Tibial nerve (tissue), 4 donors: ENCODE results near the gene CD180. TPM values are rescaled to one million over a fixed set of nuclear protein-coding genes. Genes with fewer than 3 reads are reported as not detected.

Source experiments
- DNase-seq, 2 donors: peaks; one replicate each; pipeline ENCODE4 v3.0.0-alpha.2; 2019; ENCODE audit warnings: low spot score in 2 of 2
- H3K27ac ChIP-seq, 4 donors: fragments of 200-600 bp; sonication (generic) in 3 of 4; one replicate each; pipeline ENCODE4 v1.5.1; 2017 to 2019; ENCODE audit warnings: mild to moderate bottlenecking in 1 of 4
- H3K27me3 ChIP-seq, 2 donors: fragments of 200-600 bp; sonication (generic) in 1 of 2; one replicate each; pipeline versions ENCODE4 v1.5.1 to v1.6.0; 2017 to 2019
- H3K36me3 ChIP-seq, 3 donors: fragments of 200-600 bp; sonication (generic); one replicate each; pipeline ENCODE4 v1.5.1; 2018 to 2019
- H3K4me1 ChIP-seq, 4 donors: fragments of 200-600 bp; sonication (generic) in 3 of 4; one replicate each; pipeline ENCODE4 v1.5.1; 2017 to 2019
- H3K4me3 ChIP-seq, 4 donors: fragments of 200-600 bp; sonication (generic) in 3 of 4; one replicate each; pipeline ENCODE4 v1.5.1; 2017 to 2019; ENCODE audit warnings: mild to moderate bottlenecking in 1 of 4, moderate library complexity in 1 of 4
- H3K9me3 ChIP-seq, 4 donors: fragments of 200-600 bp; sonication (generic) in 3 of 4; one replicate each; pipeline ENCODE4 v1.5.1; 2017 to 2019
- EP300 ChIP-seq, 2 donors: sonication (generic); formaldehyde crosslinking; IDR thresholded peaks; one replicate each; pipeline ENCODE4 v1.6.1; 2017; ENCODE audit warnings: antibody characterized with exemption in 2 of 2, mild to moderate bottlenecking in 1 of 2
- POLR2A ChIP-seq, 2 donors: fragments of 450-650 bp; IDR thresholded peaks; one replicate each; pipeline ENCODE4 v1.6.1; 2017; ENCODE audit warnings: antibody characterized with exemption in 2 of 2, mild to moderate bottlenecking in 2 of 2, moderate library complexity in 2 of 2
- WGBS, 2 donors: methylation state at CpG; one replicate each; pipeline ENCODE4 v1.1.5; 2018; 5-methylcytosine and 5-hydroxymethylcytosine counted together
- total RNA-seq, 4 donors: library from RNA; depleted of rRNA; stranded (reverse); fragments of >200 nt; gene quantifications; one replicate each; pipeline ENCODE4 v1.1.0, GENCODE V29; 2016
- TF ChIP-seq, protein P1 (sequence below), 5 experiments: fragments of 200-600 bp in 3 of 5; fragments of 450-650 bp in 2 of 5; sonication (generic) in 3 of 5; IDR thresholded peaks; one replicate each; pipeline ENCODE4 v1.5.1; 2016 to 2019; ENCODE audit warnings: antibody characterized with exemption in 5 of 5, mild to moderate bottlenecking in 3 of 5, moderate library complexity in 2 of 5

CD180 gene
- total RNA-seq, 4 donors from 2014 or later: 0.21 to 2.7 (median 0.52) TPM

DNA sequence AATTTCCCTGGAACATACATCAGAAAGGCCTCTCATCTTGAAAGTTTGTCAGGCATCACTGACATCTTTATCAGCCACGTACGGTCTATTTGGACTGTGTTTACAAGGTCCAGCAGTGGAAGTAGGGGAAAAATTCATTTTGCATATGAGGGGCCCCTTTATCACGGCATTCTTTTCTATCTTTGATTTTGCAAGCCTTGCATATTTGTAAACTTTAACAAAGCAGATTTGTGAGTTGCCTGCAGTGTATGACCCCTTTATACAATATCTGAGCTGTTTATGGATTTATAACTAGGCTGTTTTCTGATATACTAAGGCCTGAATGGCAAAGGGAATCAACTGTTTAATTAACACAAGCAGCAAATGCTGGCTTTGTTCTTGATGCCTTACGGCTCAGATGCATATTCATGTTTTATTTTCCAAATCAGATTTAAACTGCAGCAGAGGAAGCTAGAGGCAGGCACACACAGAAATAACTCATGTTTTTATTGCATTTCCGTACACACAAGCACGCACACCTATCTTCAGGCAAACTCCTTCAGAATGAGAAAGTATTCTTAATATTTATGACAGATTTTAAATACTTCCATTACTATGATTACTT, 61.1 kb downstream of the CD180 start:
- Histone ChIP-seq H3K4me1 (no peaks in the 10 kb centered on the region), H3K4me3 (no peak overlapping the region), H3K9me3 (no peaks in the 10 kb centered on the region), H3K27ac (no peak overlapping the region), H3K27me3 (no peaks in the 10 kb centered on the region), H3K36me3 (no peaks in the 10 kb centered on the region)
- WGBS, 2 donors: 61 to 64% methylated on average over 6 of the region's 6 CpGs
- TF ChIP-seq, protein P1, sequence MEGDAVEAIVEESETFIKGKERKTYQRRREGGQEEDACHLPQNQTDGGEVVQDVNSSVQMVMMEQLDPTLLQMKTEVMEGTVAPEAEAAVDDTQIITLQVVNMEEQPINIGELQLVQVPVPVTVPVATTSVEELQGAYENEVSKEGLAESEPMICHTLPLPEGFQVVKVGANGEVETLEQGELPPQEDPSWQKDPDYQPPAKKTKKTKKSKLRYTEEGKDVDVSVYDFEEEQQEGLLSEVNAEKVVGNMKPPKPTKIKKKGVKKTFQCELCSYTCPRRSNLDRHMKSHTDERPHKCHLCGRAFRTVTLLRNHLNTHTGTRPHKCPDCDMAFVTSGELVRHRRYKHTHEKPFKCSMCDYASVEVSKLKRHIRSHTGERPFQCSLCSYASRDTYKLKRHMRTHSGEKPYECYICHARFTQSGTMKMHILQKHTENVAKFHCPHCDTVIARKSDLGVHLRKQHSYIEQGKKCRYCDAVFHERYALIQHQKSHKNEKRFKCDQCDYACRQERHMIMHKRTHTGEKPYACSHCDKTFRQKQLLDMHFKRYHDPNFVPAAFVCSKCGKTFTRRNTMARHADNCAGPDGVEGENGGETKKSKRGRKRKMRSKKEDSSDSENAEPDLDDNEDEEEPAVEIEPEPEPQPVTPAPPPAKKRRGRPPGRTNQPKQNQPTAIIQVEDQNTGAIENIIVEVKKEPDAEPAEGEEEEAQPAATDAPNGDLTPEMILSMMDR (IDR thresholded peaks at IDR 0.05): no peak
- TF ChIP-seq POLR2A (IDR thresholded peaks at IDR 0.05) (no peak), EP300 (IDR thresholded peaks at IDR 0.05) (no peak)
- DNase-seq: no peak

DNA sequence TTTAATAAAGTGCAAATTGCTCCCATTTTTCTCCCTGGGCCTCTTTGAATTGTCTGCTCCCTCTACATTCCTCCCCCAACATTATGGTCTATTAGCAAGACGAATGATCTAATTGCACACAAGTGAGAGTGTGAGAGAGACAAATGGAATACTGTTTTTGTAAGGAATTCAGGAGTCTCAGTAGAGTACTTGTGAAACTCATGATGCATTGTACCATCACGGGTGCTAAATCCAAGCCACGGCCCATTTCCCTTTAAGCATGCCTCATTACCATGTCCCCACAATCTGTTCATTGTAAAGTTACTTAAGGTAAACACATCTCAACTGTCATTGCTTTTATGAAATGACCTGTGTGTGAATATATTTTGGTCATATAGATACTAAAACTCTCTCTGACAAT, 62.8 kb downstream of the CD180 start:
- TF ChIP-seq POLR2A (IDR thresholded peaks at IDR 0.05) (no peak), EP300 (IDR thresholded peaks at IDR 0.05) (no peak)
- TF ChIP-seq, protein P1 (IDR thresholded peaks at IDR 0.05): no peak
- WGBS, 2 donors: 62 to 65% methylated on average over 3 of the region's 3 CpGs
- Histone ChIP-seq H3K9me3 (no peaks in the 10 kb centered on the region), H3K36me3 (no peaks in the 10 kb centered on the region), H3K4me1 (no peaks in the 10 kb centered on the region), H3K4me3 (no peak overlapping the region), H3K27ac (no peak overlapping the region), H3K27me3 (no peaks in the 10 kb centered on the region)
- no peak for DNase-seq

DNA sequence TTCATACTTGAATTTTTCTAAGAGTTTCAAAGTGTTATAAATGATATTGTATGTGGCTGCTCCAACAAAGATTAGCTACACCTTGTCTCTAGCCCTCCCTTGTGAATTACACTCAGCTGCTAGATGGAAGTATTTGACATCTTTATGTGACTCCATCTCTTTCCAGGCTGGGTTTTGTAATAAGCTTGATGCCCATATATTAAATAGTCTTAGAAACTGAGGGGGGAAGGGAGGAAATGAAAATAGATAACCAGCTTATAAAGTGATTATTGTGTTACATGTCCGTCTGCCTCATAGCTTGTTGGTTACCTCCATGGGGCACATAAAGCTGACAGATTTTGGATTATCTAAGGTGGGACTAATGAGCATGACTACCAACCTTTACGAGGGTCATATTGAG, 63.4 kb downstream of the CD180 start:
- no peak for DNase-seq
- Histone ChIP-seq H3K27me3 (no peaks in the 10 kb centered on the region), H3K4me3 (no peak overlapping the region), H3K27ac (no peak overlapping the region), H3K4me1 (no peaks in the 10 kb centered on the region), H3K36me3 (no peaks in the 10 kb centered on the region), H3K9me3 (no peaks in the 10 kb centered on the region)
- TF ChIP-seq EP300 (IDR thresholded peaks at IDR 0.05): no peak
- TF ChIP-seq, protein P1 (IDR thresholded peaks at IDR 0.05): no peak
- no peak for TF ChIP-seq POLR2A (IDR thresholded peaks at IDR 0.05)
- WGBS, 2 donors: 47% methylated on average over 2 of the region's 2 CpGs

DNA sequence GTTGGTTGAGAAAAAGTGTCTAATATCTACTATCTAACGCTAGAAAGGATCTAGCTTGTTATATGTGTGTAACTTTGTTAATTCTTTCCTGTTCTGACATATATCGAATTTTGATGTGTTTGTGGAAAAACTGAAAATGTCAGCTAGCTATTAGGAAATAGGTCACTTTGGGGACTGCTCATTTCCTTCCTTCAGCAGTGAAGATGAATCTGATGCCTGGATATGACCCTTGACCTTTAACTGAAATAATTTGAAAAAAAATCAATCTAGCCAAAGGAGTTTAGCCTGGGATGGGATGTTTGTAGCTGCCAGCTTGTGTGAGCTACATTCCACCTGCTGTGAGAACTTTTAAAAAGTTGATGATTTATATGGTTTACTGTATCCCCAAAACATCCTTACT, 66.8 kb downstream of the CD180 start:
- Histone ChIP-seq H3K4me3 (no peak overlapping the region), H3K27me3 (no peaks in the 10 kb centered on the region), H3K4me1 (no peaks in the 10 kb centered on the region), H3K36me3 (no peaks in the 10 kb centered on the region), H3K27ac (no peak overlapping the region), H3K9me3 (peaks cover 0 to 2% (median 0%) of the 10 kb centered on the region in 4 donors)
- no peak for TF ChIP-seq EP300 (IDR thresholded peaks at IDR 0.05)
- TF ChIP-seq, protein P1 (IDR thresholded peaks at IDR 0.05): no peak
- TF ChIP-seq POLR2A (IDR thresholded peaks at IDR 0.05): no peak
- 93 to 97% methylated on average over 2 of the region's 2 CpGs for WGBS, 2 donors
- DNase-seq: no peak
